Measurements from ENCODE around the gene IRF2BPL. TPM values are rescaled to one million over a fixed set of nuclear protein-coding genes. Genes with fewer than 3 reads are reported as not detected.

The IRF2BPL gene
- total RNA-seq, 6 experiments from 2014 or later: 11.7 to 18.1 (median 13.7) TPM

DNA sequence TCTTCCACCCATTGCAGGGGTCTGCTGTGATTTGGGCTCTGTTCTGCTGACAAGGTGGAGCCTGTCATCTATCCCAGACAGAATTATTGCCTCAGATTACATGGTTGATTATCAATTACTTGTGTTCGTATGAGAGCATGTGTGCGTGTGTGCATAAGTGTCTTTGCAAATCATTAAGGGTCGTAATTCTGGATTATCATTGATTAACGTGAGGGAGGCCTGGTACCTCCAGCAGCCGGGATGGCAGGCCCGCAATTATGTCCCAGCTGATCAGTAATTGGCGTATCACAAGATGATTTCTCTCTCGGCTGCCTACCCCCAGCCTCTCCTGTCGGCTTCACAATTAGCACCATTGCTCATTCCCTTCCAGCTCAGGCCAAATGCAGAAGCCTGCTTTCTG lies 29.6 kb upstream of the IRF2BPL start:
- Histone ChIP-seq H3K9me3 (peaks cover 0 to 6% (median 0%) of the 10 kb centered on the region in 4 donors), H3K27ac (no peak overlapping the region), H3K36me3 (no peaks in the 10 kb centered on the region), H3K27me3 (no peaks in the 10 kb centered on the region), H3K4me1 (peaks cover 0 to 2% (median under 1%) of the 10 kb centered on the region in 4 donors), H3K4me3 (no peak overlapping the region)
- 53% methylated on average over 2 of the region's 9 CpGs for whole genome bisulfite sequencing (ENCODE audit: insufficient coverage, low coverage, low lambda C conversion rate, missing lambda C conversion rate)
- ATAC-seq: no peak
- no peak for DNase-seq
- TF ChIP-seq POLR2A (IDR thresholded peaks at IDR 0.05): no peak
- TF ChIP-seq, protein P1, sequence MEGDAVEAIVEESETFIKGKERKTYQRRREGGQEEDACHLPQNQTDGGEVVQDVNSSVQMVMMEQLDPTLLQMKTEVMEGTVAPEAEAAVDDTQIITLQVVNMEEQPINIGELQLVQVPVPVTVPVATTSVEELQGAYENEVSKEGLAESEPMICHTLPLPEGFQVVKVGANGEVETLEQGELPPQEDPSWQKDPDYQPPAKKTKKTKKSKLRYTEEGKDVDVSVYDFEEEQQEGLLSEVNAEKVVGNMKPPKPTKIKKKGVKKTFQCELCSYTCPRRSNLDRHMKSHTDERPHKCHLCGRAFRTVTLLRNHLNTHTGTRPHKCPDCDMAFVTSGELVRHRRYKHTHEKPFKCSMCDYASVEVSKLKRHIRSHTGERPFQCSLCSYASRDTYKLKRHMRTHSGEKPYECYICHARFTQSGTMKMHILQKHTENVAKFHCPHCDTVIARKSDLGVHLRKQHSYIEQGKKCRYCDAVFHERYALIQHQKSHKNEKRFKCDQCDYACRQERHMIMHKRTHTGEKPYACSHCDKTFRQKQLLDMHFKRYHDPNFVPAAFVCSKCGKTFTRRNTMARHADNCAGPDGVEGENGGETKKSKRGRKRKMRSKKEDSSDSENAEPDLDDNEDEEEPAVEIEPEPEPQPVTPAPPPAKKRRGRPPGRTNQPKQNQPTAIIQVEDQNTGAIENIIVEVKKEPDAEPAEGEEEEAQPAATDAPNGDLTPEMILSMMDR (IDR thresholded peaks at IDR 0.05): no peak
- intact Hi-C loops (cut with DNase I): no loop called here

DNA sequence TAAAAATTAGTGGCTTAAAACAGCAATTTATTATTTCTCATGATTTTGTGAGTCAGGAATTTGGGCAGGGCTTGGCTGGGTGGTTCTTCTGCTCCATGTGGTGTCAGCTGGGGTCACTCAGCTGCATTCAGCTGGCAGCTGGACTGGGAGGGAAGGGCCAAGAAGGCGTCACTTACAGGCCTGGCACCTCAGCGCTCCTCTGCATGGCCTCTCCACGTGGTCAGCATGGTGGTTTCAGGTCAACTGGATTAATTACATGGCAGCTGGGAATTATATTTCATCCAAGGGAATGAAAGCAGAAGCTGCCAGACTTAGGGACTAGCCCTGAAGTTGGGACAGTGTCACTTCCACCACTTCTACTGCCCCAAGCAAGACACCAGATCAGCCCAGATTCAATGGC lies 27.5 kb upstream of the IRF2BPL start:
- intact Hi-C loops (cut with DNase I): no loop called here
- Histone ChIP-seq H3K4me3 (no peak overlapping the region), H3K36me3 (no peaks in the 10 kb centered on the region), H3K27ac (no peak overlapping the region), H3K9me3 (peaks cover 0 to 6% (median 0%) of the 10 kb centered on the region in 4 donors), H3K4me1 (peaks cover 0 to 22% (median 6%) of the 10 kb centered on the region in 4 donors), H3K27me3 (no peaks in the 10 kb centered on the region)
- WGBS (ENCODE audit: insufficient coverage, low coverage, low lambda C conversion rate, missing lambda C conversion rate): no CpG with 5 or more reads among the region's 3 CpGs
- ATAC-seq: no peak
- TF ChIP-seq, protein P1 (IDR thresholded peaks at IDR 0.05): no peak
- no peak for TF ChIP-seq POLR2A (IDR thresholded peaks at IDR 0.05)
- DNase-seq: no peak

DNA sequence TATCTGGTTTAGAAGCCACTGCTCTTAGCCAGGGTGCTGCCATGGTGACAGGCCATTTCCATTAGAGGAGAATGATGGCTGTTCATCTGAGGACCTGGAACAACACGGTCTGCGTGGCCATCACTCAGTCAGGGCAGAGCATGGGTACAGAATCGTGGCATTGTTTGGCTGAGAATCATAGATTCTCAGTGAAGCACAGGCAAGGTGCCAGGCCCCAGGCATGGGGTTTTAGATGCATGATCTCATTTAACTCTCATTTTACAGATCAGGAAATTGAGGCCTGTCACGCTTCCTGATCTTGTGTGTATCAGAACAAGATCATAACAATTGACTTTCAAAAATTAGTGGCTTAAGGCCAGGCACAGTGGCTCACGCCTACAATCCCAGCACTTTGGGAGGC lies 26.8 kb upstream of the IRF2BPL start:
- H3K27me3 ChIP-seq: no peaks in the 10 kb centered on the region
- H3K36me3 ChIP-seq: no peaks in the 10 kb centered on the region
- H3K4me3 ChIP-seq: no peak overlapping the region
- intact Hi-C loops (cut with DNase I): no loop called here
- H3K9me3 ChIP-seq: peaks cover 0 to 6% (median 0%) of the 10 kb centered on the region in 4 donors
- no peak for DNase-seq
- TF ChIP-seq, protein P1 (IDR thresholded peaks at IDR 0.05): no peak
- TF ChIP-seq POLR2A (IDR thresholded peaks at IDR 0.05): no peak
- no peak overlapping the region for H3K27ac ChIP-seq
- H3K4me1 ChIP-seq: peaks cover 0 to 28% (median 9%) of the 10 kb centered on the region in 4 donors
- ATAC-seq: no peak
- WGBS (ENCODE audit: insufficient coverage, low coverage, low lambda C conversion rate, missing lambda C conversion rate): 79% methylated on average over 3 of the region's 5 CpGs

DNA sequence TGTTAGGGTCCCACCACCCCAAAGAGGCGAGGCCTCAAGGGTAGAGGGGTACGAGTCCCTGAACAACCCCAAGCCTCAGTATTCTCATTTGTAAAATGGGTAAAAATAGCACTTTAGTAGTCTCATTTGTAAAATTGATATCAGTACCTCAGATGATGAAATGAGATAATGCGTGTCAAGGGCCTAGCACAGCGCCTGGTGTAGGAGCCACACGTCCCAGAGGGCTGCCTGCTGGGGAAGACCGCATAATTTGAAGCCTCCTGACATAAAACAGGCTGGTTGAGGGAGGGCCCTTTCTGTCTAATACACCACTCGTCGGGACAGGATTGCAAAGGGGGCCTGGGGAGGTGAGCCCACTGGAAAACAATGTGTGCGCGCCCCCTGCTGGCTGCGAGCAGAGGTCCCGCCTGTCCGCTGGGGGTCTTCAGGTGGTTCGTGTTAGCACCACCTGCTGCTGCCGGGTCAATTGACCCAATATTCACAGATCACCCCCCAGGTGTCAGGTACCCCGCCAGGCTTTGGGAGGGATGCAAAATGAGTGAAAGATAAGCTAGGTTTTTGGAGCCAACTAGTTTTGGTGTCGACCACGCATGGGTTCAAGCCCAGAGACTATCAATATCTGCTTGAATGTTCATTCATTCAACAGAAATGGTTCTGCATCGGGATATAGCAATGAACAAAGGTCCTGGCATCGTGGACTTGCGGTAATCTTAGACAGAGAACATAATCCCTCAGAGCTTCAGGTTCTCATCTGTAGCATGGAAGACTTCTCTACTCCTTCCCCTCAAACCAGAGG lies 24.7 kb upstream of the IRF2BPL start:
- intact Hi-C loops (cut with DNase I): no loop called here
- TF ChIP-seq, protein P1 (IDR thresholded peaks at IDR 0.05): peak; percentile 86 to 95 (median 91)
- TF ChIP-seq POLR2A (IDR thresholded peaks at IDR 0.05): no peak
- Histone ChIP-seq H3K4me3 (no peak overlapping the region), H3K27me3 (no peaks in the 10 kb centered on the region), H3K36me3 (no peaks in the 10 kb centered on the region), H3K4me1 (peaks cover 0 to 30% (median 9%) of the 10 kb centered on the region in 4 donors), H3K27ac (peak overlapping the region; percentile 2 to 40 (median 5)), H3K9me3 (peaks cover 0 to 6% (median 0%) of the 10 kb centered on the region in 4 donors)
- WGBS (ENCODE audit: insufficient coverage, low coverage, low lambda C conversion rate, missing lambda C conversion rate): 20% methylated on average over 12 of the region's 21 CpGs
- ATAC-seq (peak; percentile 56 to 69 (median 66)), DNase-seq (peak; percentile 75 to 78 (median 76))
